Activated CD8-positive, alpha-beta memory T cell treated with anti-CD3 and anti-CD28 coated beads for 1 hour (primary cell): Measurements from ENCODE around the gene SART3.
"Not testable (repeated sequence)": the region's sequence is repeated elsewhere in the genome, so short reads cannot be mapped to it uniquely, and the experiment has no call there.

Experiments used
- DNase-seq, 2 donors: peaks; one replicate each; pipeline ENCODE4 v3.0.0-alpha.2; 2020; ENCODE audit warnings: low read depth in 1 of 2; ENCODE audit errors: extremely low read depth in 1 of 2

The SART3 gene

DNA sequence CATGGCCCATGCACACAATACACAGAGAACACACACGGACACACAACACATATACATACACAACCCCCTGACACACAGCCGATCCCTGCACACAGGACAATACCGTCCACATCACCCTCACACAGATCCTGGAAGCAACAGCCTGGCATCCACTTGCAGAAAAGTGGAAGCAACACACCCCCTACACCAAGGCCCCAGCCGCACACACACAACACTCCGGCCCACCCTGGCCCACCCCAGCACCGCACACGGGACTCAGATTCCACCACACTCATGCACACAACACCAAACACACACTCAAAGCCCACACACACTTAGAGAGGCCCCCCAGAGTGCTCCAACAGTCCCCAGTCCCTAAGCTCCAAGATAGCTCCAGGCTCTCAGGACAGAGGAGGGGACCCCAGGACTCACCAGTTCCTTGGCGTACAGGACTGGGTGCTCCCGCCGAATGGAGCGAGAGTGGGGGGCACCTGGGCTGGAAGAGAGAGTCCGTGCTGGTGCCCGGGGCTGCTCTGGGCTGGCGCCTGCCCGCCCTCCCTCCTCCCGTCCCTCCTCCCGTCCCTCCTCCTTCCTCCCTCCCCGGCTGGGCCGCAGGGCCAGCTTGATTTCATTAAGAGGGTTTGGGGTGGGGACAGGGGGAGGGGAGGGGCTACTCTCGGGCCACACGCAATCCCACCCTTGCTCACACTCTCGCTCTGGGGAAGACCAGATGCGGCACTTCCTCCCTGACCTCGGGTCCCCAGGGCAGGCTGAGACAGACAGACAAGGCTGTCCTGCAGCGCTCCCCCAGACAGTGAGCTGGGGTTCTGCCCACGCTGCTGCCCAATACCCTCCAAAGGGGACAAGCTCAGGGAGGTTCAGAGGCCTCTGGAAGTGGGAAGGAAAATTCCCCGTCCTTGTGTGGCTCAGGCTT lies 36.8 kb upstream of the SART3 start, which contains the start of gene TMEM119:
Gene TMEM119, minus strand, starts transcription at position 526 of the 913 bp plus-strand sequence. CDS start 5,701 bp downstream, outside the sequence.
- DNase-seq: no peak

GRCh38 chr12:108596854-108597558 lies 36.0 kb upstream of the SART3 start:
- no peak for DNase-seq

DNA sequence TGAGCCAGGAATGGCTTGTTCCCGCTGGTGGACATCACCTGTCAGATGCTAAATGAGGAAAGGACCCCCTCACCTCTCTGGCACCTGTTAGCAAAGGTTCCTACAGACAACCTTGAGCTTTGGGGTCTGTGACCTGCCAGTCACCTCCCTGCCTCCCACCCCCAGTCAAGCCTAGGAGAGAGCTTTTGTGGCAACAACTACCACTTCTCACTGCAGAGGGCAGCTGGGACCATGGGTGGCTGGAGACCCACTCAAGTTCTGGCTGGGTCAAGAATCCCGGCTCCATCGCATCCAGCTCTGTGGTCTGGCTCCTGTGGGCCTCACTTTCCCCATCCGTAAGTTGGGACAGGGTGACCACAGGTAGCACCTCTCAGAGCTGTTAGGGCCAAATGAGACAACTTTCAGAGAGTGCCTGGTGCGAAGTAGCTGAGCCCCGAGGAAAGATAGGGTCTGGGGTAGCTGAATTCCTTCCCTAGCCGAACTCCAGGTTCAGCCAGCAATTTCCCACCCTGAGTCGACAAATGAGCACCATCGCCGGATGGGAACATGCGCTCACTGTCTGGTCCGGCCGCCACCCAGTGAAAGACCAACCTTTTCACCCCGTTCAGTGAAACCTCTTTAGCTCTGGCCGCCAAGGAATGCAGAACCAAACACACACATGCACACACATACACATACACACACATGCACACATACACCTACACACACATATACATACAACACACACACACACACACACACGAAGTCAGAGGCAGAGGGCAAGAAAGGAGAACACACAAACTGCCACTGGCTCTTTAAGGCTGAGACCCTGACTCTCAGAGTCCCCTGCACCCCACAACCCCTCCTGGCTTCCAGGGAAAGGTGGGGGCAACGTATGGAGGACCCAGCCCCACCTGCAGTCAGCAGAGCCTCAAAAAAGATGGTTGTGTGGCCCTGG lies 35.0 kb upstream of the SART3 start:
- no peak for DNase-seq

DNA sequence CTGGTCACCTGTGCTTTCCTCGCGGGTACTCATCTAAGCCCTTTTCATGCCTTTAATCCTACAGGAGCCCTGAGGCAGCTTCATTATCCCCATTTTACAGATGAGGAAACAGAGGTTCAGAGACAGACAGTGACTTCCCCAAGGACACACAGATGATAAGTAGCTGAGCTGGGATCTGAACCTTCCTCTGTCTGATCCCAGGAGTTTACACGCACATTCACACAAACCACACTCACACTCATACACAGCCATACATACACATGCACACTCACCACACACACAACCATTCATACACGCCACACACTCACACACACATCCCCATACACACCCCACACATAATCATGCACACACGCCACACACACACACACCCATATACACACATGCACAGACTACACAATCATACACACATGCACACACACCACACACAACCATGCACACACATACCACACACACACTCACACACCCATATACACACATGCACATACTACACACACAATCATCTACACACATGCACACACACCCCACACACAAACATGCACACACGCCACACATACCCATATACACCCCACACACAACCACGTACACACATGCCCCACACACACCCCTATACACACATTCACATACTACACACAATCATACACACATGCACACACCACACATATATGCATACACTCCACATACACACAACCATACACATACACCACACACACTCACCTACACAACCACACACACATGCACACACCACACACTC lies 34.2 kb upstream of the SART3 start:
- DNase-seq: no peak

DNA sequence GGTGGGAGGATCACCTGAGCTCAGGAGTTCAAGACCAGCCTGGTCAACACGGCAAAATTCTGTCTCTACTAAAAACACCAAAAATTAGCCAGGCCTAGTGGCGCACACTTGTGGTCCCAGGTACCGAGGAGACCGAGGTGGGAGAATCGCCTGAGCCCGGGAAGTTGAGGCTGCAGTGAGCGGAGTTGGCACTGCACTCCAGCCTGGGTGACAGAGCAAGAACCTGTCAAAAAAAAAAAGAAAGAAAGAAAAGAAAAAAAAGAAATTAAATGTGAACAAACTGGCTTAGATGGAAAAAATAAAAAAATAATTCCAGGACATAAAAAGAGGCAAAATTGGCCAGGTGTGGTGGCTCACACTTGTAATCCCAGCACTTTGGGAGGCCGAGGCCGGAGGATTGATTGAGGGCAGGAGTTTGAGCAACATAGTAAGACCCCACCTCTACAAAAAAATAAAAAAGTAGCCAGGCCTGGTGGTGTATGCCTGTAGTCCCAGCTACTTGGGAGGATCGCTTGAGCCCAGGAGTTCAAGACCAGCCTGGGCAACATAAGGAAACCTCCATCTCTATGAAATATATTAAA lies 33.4 kb upstream of the SART3 start:
- DNase-seq: no peak

DNA sequence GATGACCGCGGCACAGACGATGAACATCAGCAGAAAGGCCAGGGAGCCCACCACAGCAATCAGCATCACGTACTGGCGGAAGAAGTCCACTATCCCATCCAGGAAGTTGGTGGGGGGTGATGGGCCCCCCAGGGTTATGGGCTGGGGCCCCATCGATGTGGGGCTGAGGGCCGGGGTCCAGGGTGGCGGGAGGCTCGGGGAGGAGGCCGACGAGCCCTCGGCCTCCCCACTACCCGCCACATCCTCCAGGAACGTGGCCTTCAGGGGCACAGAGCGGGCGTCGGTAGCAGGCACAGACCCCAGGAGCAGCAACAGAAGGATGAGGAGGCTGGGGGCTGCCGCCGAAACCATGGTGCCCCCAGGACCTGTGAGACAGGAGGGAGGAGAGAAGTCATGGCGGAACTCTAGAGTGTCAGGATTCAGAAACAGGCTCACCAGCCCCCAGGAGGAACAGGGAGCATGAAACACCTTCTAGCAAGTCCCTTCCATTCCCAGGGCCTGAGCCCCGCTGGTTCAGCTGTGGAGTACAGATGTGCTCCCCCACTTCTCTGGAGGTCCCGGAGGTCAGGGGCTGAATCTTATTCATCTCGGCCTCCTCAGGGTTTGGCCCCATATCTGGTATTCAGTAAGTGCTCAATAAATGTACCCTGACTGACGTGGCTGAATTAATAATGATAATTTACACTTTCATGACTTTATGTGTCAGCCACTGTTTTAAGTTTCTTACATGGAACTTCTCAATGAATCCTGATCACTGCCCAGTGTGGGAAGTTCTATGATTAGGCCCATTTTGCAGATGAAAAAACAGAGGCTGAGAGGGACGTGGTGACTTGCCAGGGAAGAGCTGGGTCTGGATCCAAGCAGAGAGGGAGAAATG lies 31.3 kb upstream of the SART3 start:
- no peak for DNase-seq

GRCh38 chr12:108591267-108591980 lies 30.5 kb upstream of the SART3 start:
- no peak for DNase-seq

GRCh38 chr12:108590463-108590862 lies 29.5 kb upstream of the SART3 start:
- DNase-seq: not testable (repeated sequence)

DNA sequence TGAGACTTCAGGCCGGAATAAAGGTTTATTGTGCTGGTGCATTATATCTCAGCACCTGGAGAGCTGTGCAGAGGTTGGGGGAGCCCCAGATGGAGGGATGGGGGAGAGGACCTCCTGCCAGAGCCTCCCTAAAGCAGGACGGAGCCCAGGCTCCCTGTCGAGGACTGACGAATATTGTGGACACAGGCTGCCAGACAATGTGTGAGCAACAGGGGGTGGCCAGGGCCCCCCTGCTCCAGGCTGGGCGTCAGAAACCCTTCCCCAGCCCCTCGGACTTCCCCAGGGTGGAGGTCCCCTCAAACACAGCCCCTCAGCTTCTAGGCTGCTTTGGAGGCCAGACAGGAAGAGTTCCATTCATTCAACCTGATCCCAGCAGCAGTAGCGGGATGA lies 28.9 kb upstream of the SART3 start:
- no peak for DNase-seq

- no peak for DNase-seq
These were observed 28.3 kb upstream of the SART3 start for GRCh38 chr12:108589028-108589839.

DNA sequence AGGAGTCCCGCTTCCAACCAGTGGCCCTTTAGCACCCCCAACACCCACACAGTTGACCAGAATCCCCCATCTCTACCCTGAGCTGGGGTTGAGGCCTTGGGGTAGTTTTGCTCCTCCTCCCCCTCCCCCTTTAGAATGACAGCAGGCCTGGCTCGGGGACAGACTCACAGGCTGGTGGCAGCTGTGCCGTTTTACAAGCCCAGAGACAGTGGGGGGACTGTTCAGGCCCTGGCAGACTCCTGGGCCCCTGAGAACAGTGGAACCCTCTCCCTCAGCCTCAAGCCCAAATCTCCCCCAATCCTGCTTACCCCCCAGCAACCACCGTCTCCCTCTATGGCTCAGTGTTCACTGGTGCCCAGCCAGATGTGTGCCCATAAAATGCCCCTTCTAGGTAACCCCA lies 26.9 kb upstream of the SART3 start:
- DNase-seq: no peak

DNA sequence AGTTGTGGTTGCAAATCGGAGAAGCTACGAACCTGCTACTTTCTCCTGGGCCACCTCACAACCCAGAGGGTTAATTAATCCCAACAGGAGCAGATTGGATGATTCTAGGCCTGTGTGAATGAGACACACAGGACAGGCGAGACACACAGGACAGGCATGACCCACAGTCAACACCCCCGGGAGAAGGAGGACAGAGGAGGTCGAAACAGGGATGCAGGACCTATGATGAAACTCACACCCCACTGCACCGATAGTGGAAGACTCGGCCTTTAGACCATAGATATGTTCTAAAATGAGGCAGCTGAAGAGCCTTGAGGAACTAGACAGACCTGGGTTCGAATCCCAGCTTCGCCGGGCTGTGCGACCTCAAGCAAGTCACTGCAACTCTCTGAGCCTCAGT lies 25.3 kb upstream of the SART3 start:
- DNase-seq: no peak

DNA sequence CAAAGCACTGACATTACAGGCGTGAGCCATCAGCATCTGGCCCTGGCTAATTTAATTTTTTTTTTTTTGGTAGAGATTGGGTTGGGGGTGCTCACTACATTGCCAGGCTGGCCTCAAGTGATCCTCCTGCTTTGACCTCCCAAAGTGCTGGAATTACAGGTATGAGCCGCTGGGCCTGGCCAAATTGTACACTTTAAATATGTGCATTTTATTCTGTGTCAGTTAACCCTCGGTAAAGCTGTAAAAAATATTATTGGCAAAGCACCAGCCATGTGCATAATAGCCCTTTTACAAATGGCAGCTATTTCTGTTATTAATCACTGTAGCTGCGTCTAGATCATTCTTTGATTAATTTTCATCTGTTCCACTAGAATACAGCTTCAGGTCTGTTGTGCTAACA lies 24.9 kb upstream of the SART3 start:
- no peak for DNase-seq

GRCh38 chr12:108584456-108585065 lies 23.6 kb upstream of the SART3 start:
- no peak for DNase-seq

DNA sequence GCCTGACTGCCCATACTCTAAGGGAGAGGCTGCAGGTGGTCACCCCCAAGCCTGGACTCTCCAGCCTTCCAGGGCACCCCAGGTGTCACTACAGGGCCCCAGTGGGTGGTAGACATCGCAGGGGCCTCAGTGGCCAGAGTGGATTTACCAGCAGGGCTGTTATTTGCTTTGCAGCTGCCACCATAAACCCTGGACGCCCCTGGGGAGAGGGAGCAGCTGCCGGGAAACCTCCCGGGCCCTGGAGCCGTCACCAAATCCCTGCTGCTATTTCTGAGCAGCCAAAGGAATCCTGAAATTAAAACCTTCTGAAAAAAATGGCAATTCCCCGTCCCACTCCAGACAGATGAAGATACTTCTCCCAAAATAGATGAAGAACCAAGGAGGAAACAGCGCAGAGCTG lies 23.0 kb upstream of the SART3 start:
- DNase-seq: no peak

DNA sequence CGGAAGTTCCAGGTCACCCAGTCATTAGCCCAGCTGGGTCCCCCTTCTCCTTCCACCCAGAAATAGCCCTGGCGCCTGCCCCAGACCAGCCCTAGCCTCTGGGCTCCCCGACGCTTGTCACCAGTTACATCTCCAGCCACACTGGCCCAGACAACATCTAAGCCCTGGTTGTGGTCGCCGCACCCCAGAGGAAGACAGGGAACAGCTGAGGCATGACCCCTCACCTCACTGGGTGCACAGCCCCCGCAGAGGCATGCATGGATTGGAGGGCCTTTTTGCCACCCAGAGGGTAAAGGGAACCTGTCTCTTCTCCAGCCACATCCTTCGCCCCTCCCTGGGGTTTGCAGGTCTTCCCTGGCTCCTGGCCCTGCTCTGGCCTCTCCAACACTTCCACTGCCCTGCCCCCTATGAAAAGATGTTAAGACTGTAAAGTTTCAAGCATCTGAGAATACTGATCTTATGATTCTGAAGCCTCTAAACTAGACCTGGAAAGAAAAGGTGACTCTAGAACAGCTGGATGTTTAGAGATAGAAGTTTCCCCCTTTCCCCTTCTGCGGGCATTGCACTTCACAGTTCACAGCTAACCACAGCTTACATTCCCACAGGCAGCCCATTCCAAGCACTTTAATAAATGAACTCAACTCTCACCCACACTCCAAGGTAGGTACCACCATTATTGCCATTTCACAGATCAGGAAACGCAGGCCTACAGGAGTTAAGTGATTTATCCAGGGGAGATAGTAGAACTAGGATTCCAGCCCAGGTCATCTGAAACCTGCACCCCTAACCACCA lies 22.2 kb upstream of the SART3 start:
- no peak for DNase-seq
